ENCODE results near the gene CASP10. TPM values are rescaled to one million over a fixed set of nuclear protein-coding genes. Genes with fewer than 3 reads are reported as not detected.

The CASP10 gene
- total RNA-seq, 1 experiment from 2014 or later, result 2.9 TPM

Other genes starting within 250 kb of the CASP10 start
- gene ORC2, start 219.5 kb upstream of the CASP10 start, total RNA-seq (2014; rRNA removed; shearing (Covaris generic)), result 21.2 and 22.9 TPM in 2 replicates
- 4.5 and 12.3 TPM in 2 replicates for gene HYCC2, start 111.5 kb upstream of the CASP10 start, total RNA-seq (2014; rRNA removed; shearing (Covaris generic))
- 180 and 303 TPM in 2 replicates for gene NDUFB3, start 111.1 kb upstream of the CASP10 start, total RNA-seq (2014; rRNA removed; shearing (Covaris generic))
- 25.1 and 26.3 TPM in 2 replicates for gene CFLAR, start 67.0 kb upstream of the CASP10 start, total RNA-seq (2014; rRNA removed; shearing (Covaris generic))
- gene CASP8, start 77.4 kb downstream of the CASP10 start, total RNA-seq (2014; rRNA removed; shearing (Covaris generic)), result 18.5 and 33.4 TPM in 2 replicates
- not detected in 2 replicates for gene FLACC1, start 174.2 kb downstream of the CASP10 start, total RNA-seq (2014; rRNA removed; shearing (Covaris generic))

All from Daoy (cell line).